ENCODE measurements around the gene HCN3.
A peak's percentile ranks its signal among the peaks of the same experiment; 100 is the strongest.

DNA sequence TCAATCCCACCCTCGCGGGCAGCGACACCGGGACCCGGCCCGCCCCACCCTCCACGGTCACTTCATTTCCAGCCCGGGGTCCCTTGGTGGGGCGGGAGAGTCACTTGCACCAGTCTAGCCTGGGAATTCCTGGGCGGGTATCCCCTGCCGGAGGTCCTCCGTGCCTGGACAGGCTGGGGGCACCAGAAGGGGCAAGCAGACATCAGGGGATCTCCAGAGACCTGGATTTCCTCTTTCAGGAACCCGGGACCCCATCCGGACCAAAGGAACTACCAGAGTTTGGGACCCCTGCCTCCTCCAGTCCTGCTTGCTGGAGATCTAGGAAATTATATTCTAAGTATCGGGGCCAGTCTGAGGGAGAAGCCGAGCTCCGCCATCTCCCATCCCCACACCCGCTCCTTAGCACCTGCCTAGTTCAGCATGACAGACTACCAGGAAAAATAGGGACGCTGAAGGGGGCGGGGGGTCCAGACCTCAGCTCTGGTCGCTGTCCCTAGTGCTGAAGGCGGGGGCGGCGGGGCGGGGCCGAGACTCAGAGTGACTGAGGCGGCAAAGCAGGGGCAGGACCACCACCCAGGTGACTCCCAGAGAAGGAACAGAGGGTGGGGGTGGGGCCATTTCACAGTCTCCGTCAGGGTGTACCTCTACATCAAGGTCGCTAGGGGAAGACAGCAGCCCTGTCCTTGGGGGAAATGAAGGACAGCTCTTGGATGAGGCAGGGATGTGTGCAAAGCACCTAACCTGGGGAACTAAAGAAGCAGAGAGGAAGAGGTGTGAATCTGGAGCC, 832 bp downstream of the HCN3 start:
- TF ChIP-seq, protein P1, sequence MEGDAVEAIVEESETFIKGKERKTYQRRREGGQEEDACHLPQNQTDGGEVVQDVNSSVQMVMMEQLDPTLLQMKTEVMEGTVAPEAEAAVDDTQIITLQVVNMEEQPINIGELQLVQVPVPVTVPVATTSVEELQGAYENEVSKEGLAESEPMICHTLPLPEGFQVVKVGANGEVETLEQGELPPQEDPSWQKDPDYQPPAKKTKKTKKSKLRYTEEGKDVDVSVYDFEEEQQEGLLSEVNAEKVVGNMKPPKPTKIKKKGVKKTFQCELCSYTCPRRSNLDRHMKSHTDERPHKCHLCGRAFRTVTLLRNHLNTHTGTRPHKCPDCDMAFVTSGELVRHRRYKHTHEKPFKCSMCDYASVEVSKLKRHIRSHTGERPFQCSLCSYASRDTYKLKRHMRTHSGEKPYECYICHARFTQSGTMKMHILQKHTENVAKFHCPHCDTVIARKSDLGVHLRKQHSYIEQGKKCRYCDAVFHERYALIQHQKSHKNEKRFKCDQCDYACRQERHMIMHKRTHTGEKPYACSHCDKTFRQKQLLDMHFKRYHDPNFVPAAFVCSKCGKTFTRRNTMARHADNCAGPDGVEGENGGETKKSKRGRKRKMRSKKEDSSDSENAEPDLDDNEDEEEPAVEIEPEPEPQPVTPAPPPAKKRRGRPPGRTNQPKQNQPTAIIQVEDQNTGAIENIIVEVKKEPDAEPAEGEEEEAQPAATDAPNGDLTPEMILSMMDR (IDR thresholded peaks at IDR 0.05; ENCODE audit: low read length) = peak; percentile 71
- TF ChIP-seq EZH2 (optimal IDR thresholded peaks at IDR 0.05; ENCODE audit: low read depth, low read length) (no peak), EZH2phosphoT487 (IDR thresholded peaks at IDR 0.05; ENCODE audit: low read length) (no peak)

All from MM.1S (cell line).